PC-3 (cell line): ENCODE data around the gene GPR179. TPM values are rescaled to one million over a fixed set of nuclear protein-coding genes. Genes with fewer than 3 reads are reported as not detected.

Experiments
- ATAC-seq: fragments of 200-7000 bp; cut with Tn5 transposase; 2 replicates; pipeline ENCODE4 v1.9.1; 2020; ENCODE audit warnings: mild to moderate bottlenecking, moderate library complexity
- BruUV-seq: library from RNA; stranded (reverse); fragments of 400-500 nt; replicated peaks from 2 replicates; lab custom pipeline; 2021; lab: Mats Ljungman, UMichigan
- CTCF ChIA-PET: fragments of 300-600 bp; sonication (Branson Sonifier 250); formaldehyde crosslinking; loops from one replicate; lab custom pipeline; 2022; ENCODE audit warnings: antibody characterized with exemption; lab: Charles Lee
- POLR2A ChIA-PET: fragments of 300-600 bp; sonication (Branson Sonifier 250); formaldehyde crosslinking; loops from one replicate; lab custom pipeline; 2022; ENCODE audit warnings: antibody characterized with exemption; ENCODE audit not compliant: unreplicated experiment; lab: Charles Lee
- DNase-seq: peaks from one replicate; pipeline ENCODE4 v3.0.0-alpha.2; 2015
- H2AFZ ChIP-seq: fragments of 300-600 bp; sonication (generic); 2 replicates; pipeline ENCODE4 v1.6.0; 2016; ENCODE audit warnings: antibody characterized with exemption, low read length
- H3F3A ChIP-seq: fragments of 300-600 bp; sonication (generic); one replicate; pipeline ENCODE4 v1.6.0; 2017; ENCODE audit warnings: antibody characterized with exemption, low read length, control low read depth, mild to moderate bottlenecking; ENCODE audit not compliant: unreplicated experiment
- H3K27ac ChIP-seq: fragments of 300-600 bp; sonication (generic); 2 replicates; pipeline ENCODE4 v1.5.1; 2016; ENCODE audit warnings: mild to moderate bottlenecking, low read length
- H3K27me3 ChIP-seq: fragments of 300-600 bp; sonication (generic); 2 replicates; pipeline ENCODE4 v1.6.1; 2016; ENCODE audit warnings: low read length, mixed read lengths
- H3K36me3 ChIP-seq: fragments of 300-600 bp; sonication (generic); 2 replicates; pipeline ENCODE4 v1.6.1; 2016; ENCODE audit warnings: low read depth, mixed run types, low read length, mixed read lengths
- H3K4me1 ChIP-seq: fragments of 300-600 bp; sonication (generic); 2 replicates; pipeline ENCODE4 v1.5.1; 2016; ENCODE audit warnings: low read length; ENCODE audit not compliant: insufficient read depth
- H3K4me2 ChIP-seq: fragments of 300-600 bp; sonication (generic); 2 replicates; pipeline ENCODE4 v1.6.0; 2016; ENCODE audit warnings: low read length
- H3K4me3 ChIP-seq: fragments of 300-600 bp; sonication (generic); 2 replicates; pipeline ENCODE4 v1.5.1; 2016; ENCODE audit warnings: mild to moderate bottlenecking, low read length, mixed read lengths
- H3K79me2 ChIP-seq: fragments of 300-600 bp; sonication (generic); 2 replicates; pipeline ENCODE4 v1.6.1; 2017; ENCODE audit warnings: low read length, mixed read lengths
- H3K9ac ChIP-seq: fragments of 300-600 bp; sonication (generic); 2 replicates; pipeline ENCODE4 v1.6.0; 2016; ENCODE audit warnings: mild to moderate bottlenecking, low read length
- H3K9me2 ChIP-seq: fragments of 300-600 bp; sonication (generic); replicated peaks from 2 replicates; pipeline ENCODE4 v1.6.1; 2016; ENCODE audit warnings: mixed run types, low read length, mixed read lengths
- H3K9me3 ChIP-seq: fragments of 300-600 bp; sonication (generic); 2 replicates; pipeline ENCODE4 v1.6.1; 2016; ENCODE audit warnings: low read length, mixed read lengths
- H4K20me1 ChIP-seq: fragments of 300-600 bp; sonication (generic); 2 replicates; pipeline ENCODE4 v1.6.1; 2016; ENCODE audit warnings: low read length, mixed read lengths
- CTCF ChIP-seq: fragments of 300-600 bp; sonication (generic); conservative IDR thresholded peaks from 2 replicates; pipeline ENCODE4 v1.5.1; 2017; ENCODE audit warnings: antibody characterized with exemption, low read depth, mild to moderate bottlenecking, low read length
- EZH2 ChIP-seq: fragments of 300-600 bp; sonication (generic); IDR thresholded peaks from one replicate; pipeline ENCODE4 v1.6.1; 2017; ENCODE audit warnings: antibody characterized with exemption, mild to moderate bottlenecking, low read length; ENCODE audit not compliant: unreplicated experiment
- EZH2phosphoT487 ChIP-seq: fragments of 300-600 bp; sonication (generic); IDR thresholded peaks from 2 replicates; pipeline ENCODE4 v1.6.1; 2018; ENCODE audit warnings: mild to moderate bottlenecking, antibody characterized with exemption, low read length, borderline replicate concordance
- intact Hi-C: fragments of 100-400 bp; cut with micrococcal nuclease; formaldehyde crosslinking; loops from 2 replicates; pipeline ENCODE4 v1.9.0; 2023
- total RNA-seq: library from RNA; depleted of rRNA; stranded (reverse); fragments of >200 nt; gene quantifications from 2 replicates; pipeline ENCODE4 v1.2.3, GENCODE V29; 2014

Gene GPR179
- total RNA-seq, 1 experiment from 2014 or later, result not detected

- ATAC-seq (no peak), DNase-seq (no peak)
- ChIA-PET CTCF (interaction anchor here (0.5 kb wide), 1 partner anchor 16 kb away, joined by 8 read pairs; no protein-coding TSS in a partner anchor), POLR2A (no interaction called here)
- Histone ChIP-seq H3K27ac (no peak overlapping the region), H3F3A (no peaks in the 10 kb centered on the region), H2AFZ (no peak overlapping the region), H3K4me2 (no peak overlapping the region), H3K27me3 (no peaks in the 10 kb centered on the region), H3K9me2 (no peaks in the 10 kb centered on the region), H3K36me3 (no peaks in the 10 kb centered on the region), H3K9me3 (no peaks in the 10 kb centered on the region), H3K4me3 (no peak overlapping the region), H3K4me1 (no peaks in the 10 kb centered on the region), H4K20me1 (no peaks in the 10 kb centered on the region), H3K9ac (no peak overlapping the region), H3K79me2 (no peaks in the 10 kb centered on the region)
- intact Hi-C loops, result no loop called here
- TF ChIP-seq EZH2phosphoT487 (no peak), CTCF (no peak), EZH2 (no peak)
- BruUV-seq, result no TSS peak
Observed at GRCh38 chr17:38341035-38341721, 2.6 kb downstream of the GPR179 start.

GRCh38 chr17:38339891-38340290, 3.9 kb downstream of the GPR179 start:
- Histone ChIP-seq H3K9me3 (no peaks in the 10 kb centered on the region), H3K27me3 (no peaks in the 10 kb centered on the region), H4K20me1 (no peaks in the 10 kb centered on the region), H3K9me2 (no peaks in the 10 kb centered on the region), H3K36me3 (no peaks in the 10 kb centered on the region), H3F3A (no peaks in the 10 kb centered on the region), H3K4me2 (no peak overlapping the region), H3K4me1 (no peaks in the 10 kb centered on the region), H3K9ac (no peak overlapping the region), H2AFZ (no peak overlapping the region), H3K79me2 (no peaks in the 10 kb centered on the region), H3K27ac (no peak overlapping the region), H3K4me3 (no peak overlapping the region)
- CTCF ChIA-PET, result no interaction called here
- TF ChIP-seq EZH2, result no peak
- intact Hi-C loops, result no loop called here
- ATAC-seq, result no peak
- BruUV-seq, result no TSS peak
- no peak for DNase-seq
- POLR2A ChIA-PET, result no interaction called here

- no peaks in the 10 kb centered on the region for H3K79me2 ChIP-seq
- H3K27me3 ChIP-seq, result no peaks in the 10 kb centered on the region
- intact Hi-C loops, result no loop called here
- no peak overlapping the region for H2AFZ ChIP-seq
- no peaks in the 10 kb centered on the region for H3K9me2 ChIP-seq
- no TSS peak for BruUV-seq
- ChIA-PET CTCF (interaction anchor here (0.7 kb wide), 1 partner anchor 84 kb away, joined by 7 read pairs; no protein-coding TSS in a partner anchor), POLR2A (no interaction called here)
- no peaks in the 10 kb centered on the region for H3K9me3 ChIP-seq
- ATAC-seq (no peak), DNase-seq (no peak)
- H3K4me3 ChIP-seq, result no peak overlapping the region
- H3K9ac ChIP-seq, result no peak overlapping the region
- TF ChIP-seq CTCF, result no peak
- no peak for TF ChIP-seq EZH2
- no peaks in the 10 kb centered on the region for H3K4me1 ChIP-seq
- H3F3A ChIP-seq, result no peaks in the 10 kb centered on the region
- no peaks in the 10 kb centered on the region for H3K36me3 ChIP-seq
- no peak overlapping the region for H3K4me2 ChIP-seq
- no peaks in the 10 kb centered on the region for H4K20me1 ChIP-seq
- no peak overlapping the region for H3K27ac ChIP-seq
Observed at GRCh38 chr17:38338535-38338934, 5.2 kb downstream of the GPR179 start.
